Measurements from ENCODE around the gene HRH3.

The HRH3 gene

DNA sequence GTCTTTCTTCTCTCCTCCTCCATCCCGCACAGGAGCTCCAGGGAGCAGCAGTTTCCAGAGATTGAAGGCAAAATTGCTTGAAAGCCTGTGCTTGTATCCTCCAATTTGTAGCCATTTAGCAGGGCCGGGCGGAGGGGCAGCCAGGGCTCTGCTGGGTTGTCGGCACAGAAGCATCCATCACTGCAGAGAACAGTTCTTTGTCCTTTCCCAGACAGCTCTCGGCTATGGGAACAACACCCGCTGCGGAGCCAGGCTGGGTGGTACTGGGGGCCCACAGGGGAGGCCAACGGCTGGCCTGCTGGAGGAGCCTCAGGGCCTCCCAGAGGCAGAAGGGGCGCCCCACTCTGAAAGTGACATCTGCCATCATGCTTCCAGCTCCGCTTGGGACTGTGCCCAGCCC lies 7.8 kb downstream of the HRH3 start:
- no peak for DNase-seq (ENCODE audit: extremely low read depth, low read depth)
- TF ChIP-seq, protein P1, sequence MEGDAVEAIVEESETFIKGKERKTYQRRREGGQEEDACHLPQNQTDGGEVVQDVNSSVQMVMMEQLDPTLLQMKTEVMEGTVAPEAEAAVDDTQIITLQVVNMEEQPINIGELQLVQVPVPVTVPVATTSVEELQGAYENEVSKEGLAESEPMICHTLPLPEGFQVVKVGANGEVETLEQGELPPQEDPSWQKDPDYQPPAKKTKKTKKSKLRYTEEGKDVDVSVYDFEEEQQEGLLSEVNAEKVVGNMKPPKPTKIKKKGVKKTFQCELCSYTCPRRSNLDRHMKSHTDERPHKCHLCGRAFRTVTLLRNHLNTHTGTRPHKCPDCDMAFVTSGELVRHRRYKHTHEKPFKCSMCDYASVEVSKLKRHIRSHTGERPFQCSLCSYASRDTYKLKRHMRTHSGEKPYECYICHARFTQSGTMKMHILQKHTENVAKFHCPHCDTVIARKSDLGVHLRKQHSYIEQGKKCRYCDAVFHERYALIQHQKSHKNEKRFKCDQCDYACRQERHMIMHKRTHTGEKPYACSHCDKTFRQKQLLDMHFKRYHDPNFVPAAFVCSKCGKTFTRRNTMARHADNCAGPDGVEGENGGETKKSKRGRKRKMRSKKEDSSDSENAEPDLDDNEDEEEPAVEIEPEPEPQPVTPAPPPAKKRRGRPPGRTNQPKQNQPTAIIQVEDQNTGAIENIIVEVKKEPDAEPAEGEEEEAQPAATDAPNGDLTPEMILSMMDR (IDR thresholded peaks at IDR 0.05; ENCODE audit: low read depth, low read length, missing control alignments), result no peak
- no peak overlapping the region for H3K4me3 ChIP-seq (replicated peaks; ENCODE audit: low read depth, low read length)

DNA sequence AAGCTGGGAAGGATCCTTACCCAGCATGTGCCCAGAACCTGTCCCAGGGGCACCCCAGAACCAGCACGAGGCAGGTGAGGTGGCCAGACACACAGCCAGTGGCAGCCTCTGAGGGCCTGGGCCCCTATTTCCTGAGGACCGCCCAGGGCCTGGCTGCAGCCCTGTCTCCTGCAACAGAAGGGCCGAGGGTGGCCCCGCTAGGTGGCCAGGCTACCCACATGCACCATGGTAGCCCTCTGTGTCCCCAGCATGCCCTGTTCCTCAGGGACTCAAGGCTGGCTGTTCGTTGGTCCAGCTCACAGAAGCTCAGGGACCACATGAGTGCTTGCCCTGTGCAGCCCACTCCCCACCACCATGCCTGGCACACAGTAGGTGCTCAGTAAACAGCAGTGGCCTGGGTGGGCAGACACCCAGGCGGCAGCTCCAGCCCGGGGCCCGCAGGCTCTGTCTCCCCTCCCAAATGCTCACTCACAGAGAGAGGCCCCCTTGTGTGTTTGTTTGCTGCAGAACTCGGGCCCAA lies 8.2 kb downstream of the HRH3 start:
- no peak for DNase-seq (ENCODE audit: extremely low read depth, low read depth)
- H3K4me3 ChIP-seq (replicated peaks; ENCODE audit: low read depth, low read length), result no peak overlapping the region
- TF ChIP-seq, protein P1 (IDR thresholded peaks at IDR 0.05; ENCODE audit: low read depth, low read length, missing control alignments), result no peak

DNA sequence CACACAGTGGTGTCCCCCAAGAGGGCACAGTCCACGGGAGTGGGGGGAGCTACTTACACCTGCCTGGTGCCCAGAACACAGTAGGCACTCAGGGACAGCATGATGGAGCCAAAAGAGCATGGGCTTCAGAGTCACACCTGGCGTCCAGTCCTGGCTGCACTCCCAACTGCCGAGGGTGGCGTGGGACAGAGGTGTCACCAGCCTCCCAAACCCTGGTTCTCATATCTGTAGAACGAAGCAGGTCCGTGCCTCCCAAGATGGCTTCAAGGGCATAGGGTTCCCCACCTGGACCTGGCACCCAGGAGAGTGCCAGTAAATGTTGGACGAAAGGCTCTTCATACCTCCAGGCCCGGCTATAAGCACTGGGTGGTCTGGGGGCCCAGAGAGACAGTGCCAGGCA lies 8.9 kb downstream of the HRH3 start:
- no peak overlapping the region for H3K4me3 ChIP-seq (replicated peaks; ENCODE audit: low read depth, low read length)
- TF ChIP-seq, protein P1 (IDR thresholded peaks at IDR 0.05; ENCODE audit: low read depth, low read length, missing control alignments), result no peak
- DNase-seq (ENCODE audit: extremely low read depth, low read depth), result no peak

DNA sequence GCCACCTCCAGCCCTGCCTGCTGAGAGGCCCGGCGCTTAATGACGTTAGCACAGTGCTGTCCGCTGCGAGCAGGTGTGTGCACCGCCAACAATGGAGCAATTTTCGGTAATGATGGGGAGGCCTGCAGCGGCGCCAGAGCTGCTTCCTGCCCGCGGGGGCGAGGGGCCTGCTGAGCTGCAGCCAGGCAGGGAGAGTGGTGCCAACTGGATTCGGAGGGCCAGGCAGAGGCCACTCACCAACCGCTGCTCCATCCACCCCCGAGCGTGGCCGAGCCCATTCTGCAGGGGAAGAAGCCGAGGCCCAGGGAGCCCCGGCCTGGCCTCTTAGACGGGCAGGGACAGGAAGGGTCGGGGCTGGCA lies 9.6 kb downstream of the HRH3 start:
- no peak overlapping the region for H3K4me3 ChIP-seq (replicated peaks; ENCODE audit: low read depth, low read length)
- TF ChIP-seq, protein P1 (IDR thresholded peaks at IDR 0.05; ENCODE audit: low read depth, low read length, missing control alignments), result no peak
- DNase-seq (ENCODE audit: extremely low read depth, low read depth), result no peak

DNA sequence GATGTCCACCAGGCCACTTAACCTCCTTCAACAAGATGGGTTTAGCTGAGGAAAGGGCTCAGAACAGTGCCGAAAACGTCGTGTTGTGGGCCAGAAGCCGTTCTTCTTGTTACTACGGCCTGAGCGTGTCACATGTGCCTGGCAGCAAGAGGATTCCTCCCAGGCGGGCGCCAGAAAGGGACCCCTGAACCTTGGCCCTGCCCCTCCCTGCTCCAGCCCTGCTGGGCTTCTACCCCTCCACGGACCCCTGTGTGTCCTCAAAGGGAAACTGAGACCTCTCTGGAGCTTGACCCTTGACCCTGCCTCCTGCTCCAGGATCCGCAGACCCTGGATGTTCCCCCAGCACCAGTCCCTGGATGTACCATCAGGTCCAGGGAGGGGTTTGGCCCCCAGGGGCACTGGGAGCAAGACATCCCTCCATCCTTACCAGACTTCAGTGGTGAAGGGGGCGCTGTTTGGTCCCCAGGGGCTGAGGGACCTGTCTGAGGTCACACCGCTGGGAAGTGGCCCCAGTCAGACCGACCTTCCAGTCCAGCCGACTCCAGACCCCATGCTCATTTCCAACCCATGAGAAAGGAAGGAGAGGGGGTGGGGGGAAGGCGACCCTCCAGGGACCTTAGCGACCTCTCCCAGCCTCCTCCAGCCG lies 10.1 kb downstream of the HRH3 start:
- DNase-seq (ENCODE audit: extremely low read depth, low read depth), result no peak
- no peak overlapping the region for H3K4me3 ChIP-seq (replicated peaks; ENCODE audit: low read depth, low read length)
- TF ChIP-seq, protein P1 (IDR thresholded peaks at IDR 0.05; ENCODE audit: low read depth, low read length, missing control alignments), result no peak

DNA sequence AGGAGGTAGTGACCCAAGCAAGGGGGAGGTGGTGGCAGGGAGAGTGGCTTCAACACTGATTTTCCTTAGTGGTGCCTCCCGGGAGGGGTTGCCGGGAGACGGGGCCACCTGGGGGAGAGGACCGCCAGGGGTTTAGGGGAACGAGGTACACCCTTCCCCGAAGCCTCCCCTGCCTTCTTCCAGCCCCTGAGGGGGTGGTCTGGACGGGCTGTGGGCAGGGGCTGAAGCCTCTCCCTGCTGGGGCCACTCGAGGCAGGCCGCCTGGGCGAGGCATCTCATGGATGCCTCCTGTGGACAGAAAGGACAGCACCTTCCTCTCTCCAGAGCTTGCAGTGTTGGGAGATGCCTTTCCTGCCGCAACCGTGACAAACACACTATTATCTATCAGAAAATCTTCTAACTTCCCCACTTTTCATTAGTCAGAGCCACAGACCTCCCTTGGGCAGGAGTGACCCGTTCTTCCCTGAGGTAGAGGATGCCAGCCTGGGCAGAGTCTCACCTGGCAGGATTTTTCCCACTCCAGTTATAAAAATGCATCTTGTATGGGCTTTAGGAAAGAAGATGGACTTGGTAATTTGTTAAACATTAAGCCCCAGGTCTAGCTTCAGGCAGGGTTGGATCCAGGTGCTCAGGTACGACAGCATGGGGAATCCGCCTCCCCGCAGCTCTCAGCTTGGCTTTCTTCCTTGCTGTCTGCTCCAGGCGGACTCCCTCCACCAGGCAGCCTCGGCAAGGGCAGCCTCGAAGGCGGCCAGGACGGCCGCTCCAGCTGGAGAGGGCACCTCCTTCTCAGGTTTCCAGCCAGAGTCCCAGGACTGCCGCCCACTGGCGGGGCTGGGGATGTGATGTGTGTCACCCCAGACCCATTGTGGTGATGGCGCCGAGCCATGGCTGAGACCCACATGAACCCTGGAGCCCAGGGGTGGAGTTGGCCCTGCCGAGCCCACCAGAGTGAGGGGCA lies 11.0 kb downstream of the HRH3 start:
- DNase-seq (ENCODE audit: extremely low read depth, low read depth), result no peak
- no peak overlapping the region for H3K4me3 ChIP-seq (replicated peaks; ENCODE audit: low read depth, low read length)
- TF ChIP-seq, protein P1 (IDR thresholded peaks at IDR 0.05; ENCODE audit: low read depth, low read length, missing control alignments), result peak; percentile 7

All from HFF-Myc (cell line).